ENCODE measurements around the gene KCTD11.

DNA sequence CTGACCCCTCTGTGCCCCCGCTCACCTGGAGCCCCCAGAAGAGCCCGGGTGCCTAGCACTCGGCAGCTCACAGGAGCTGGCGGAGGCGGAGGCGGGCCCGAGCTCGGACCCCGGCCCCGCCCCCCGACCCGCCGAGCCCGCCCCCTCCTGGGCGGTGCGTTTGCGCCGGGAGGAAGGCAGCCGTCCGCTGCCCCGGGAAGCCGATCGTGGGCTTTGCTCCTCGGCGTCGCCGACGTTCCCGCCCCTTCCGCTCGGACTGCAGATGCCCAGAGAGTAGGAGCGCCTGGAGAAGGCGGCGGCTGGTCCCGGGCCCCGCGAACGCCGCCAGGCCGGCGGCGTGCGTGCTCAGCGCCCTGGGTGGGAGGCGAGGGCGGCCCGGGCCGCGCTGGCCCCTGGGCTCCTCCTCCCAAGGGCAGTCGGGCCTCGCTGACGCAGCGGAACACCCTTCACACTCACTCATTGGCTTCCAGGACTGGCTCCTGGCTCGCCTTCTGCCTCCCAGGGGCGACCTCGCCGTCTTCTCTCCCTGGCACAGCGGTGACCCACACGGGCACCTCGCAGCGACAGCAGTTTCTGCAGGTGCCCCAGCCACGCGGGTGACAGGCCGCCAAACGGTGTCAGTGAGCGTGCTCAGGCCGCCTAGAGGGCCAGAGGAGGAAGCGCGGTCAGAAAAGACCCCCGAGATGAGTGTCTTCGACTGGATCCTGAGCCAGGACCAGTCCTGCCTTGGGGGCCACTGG lies 42.7 kb downstream of the KCTD11 start, which contains the start of gene PLSCR3:
- TF ChIP-seq, protein P1, sequence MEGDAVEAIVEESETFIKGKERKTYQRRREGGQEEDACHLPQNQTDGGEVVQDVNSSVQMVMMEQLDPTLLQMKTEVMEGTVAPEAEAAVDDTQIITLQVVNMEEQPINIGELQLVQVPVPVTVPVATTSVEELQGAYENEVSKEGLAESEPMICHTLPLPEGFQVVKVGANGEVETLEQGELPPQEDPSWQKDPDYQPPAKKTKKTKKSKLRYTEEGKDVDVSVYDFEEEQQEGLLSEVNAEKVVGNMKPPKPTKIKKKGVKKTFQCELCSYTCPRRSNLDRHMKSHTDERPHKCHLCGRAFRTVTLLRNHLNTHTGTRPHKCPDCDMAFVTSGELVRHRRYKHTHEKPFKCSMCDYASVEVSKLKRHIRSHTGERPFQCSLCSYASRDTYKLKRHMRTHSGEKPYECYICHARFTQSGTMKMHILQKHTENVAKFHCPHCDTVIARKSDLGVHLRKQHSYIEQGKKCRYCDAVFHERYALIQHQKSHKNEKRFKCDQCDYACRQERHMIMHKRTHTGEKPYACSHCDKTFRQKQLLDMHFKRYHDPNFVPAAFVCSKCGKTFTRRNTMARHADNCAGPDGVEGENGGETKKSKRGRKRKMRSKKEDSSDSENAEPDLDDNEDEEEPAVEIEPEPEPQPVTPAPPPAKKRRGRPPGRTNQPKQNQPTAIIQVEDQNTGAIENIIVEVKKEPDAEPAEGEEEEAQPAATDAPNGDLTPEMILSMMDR (IDR thresholded peaks at IDR 0.05; ENCODE audit: low read depth, low read length) = no peak
- TF ChIP-seq EZH2phosphoT487 (IDR thresholded peaks at IDR 0.05; ENCODE audit: low read depth) = no peak
